Measurements from ENCODE around the gene GRM7.

Gene GRM7

GRCh38 chr3:6971933-6972332, 111.0 kb downstream of the GRM7 start:
- no peak for DNase-seq (ENCODE audit: low read depth in 2 of 2)

GRCh38 chr3:6985848-6986247, 124.9 kb downstream of the GRM7 start:
- DNase-seq (ENCODE audit: low read depth in 2 of 2): no peak

- DNase-seq (ENCODE audit: low read depth in 2 of 2): no peak
Measured at GRCh38 chr3:6989608-6990291, 128.8 kb downstream of the GRM7 start.

GRCh38 chr3:6994081-6994668, 133.3 kb downstream of the GRM7 start:
- DNase-seq (ENCODE audit: low read depth in 2 of 2): no peak

- no peak for DNase-seq (ENCODE audit: low read depth in 2 of 2)
Measured at GRCh38 chr3:7000501-7000900, 139.6 kb downstream of the GRM7 start.

- no peak for DNase-seq (ENCODE audit: low read depth in 2 of 2)
Measured at GRCh38 chr3:7001370-7001769, 140.5 kb downstream of the GRM7 start.

GRCh38 chr3:7015683-7016440, 154.9 kb downstream of the GRM7 start:
- DNase-seq (ENCODE audit: low read depth in 2 of 2): no peak

- no peak for DNase-seq (ENCODE audit: low read depth in 2 of 2)
Measured at GRCh38 chr3:7025581-7026300, 164.8 kb downstream of the GRM7 start.

GRCh38 chr3:7029562-7029961, 168.6 kb downstream of the GRM7 start:
- DNase-seq (ENCODE audit: low read depth in 2 of 2): no peak

- DNase-seq (ENCODE audit: low read depth in 2 of 2): no peak
Measured at GRCh38 chr3:7038394-7038793, 177.5 kb downstream of the GRM7 start.

GRCh38 chr3:7062714-7063113, 201.8 kb downstream of the GRM7 start:
- DNase-seq (ENCODE audit: low read depth in 2 of 2): no peak

GRCh38 chr3:7070461-7070860, 209.5 kb downstream of the GRM7 start:
- no peak for DNase-seq (ENCODE audit: low read depth in 2 of 2)

- DNase-seq (ENCODE audit: low read depth in 2 of 2): no peak
Measured at GRCh38 chr3:7074217-7074616, 213.3 kb downstream of the GRM7 start.

GRCh38 chr3:7075117-7075516, 214.2 kb downstream of the GRM7 start:
- DNase-seq (ENCODE audit: low read depth in 2 of 2): no peak

- DNase-seq (ENCODE audit: low read depth in 2 of 2): no peak
Measured at GRCh38 chr3:7075901-7076300, 215.0 kb downstream of the GRM7 start.

- no peak for DNase-seq (ENCODE audit: low read depth in 2 of 2)
Measured at GRCh38 chr3:7082244-7082643, 221.3 kb downstream of the GRM7 start.

- DNase-seq (ENCODE audit: low read depth in 2 of 2): no peak
Measured at GRCh38 chr3:7086417-7086816, 225.5 kb downstream of the GRM7 start.

- no peak for DNase-seq (ENCODE audit: low read depth in 2 of 2)
Measured at GRCh38 chr3:7095116-7095515, 234.2 kb downstream of the GRM7 start.

GRCh38 chr3:7100136-7100535, 239.2 kb downstream of the GRM7 start:
- DNase-seq (ENCODE audit: low read depth in 2 of 2): no peak

GRCh38 chr3:7106635-7107034, 245.7 kb downstream of the GRM7 start:
- no peak for DNase-seq (ENCODE audit: low read depth in 2 of 2)

- DNase-seq (ENCODE audit: low read depth in 2 of 2): no peak
Measured at GRCh38 chr3:7112523-7113056, 251.7 kb downstream of the GRM7 start.

- DNase-seq (ENCODE audit: low read depth in 2 of 2): no peak
Measured at GRCh38 chr3:7144697-7145308, 283.9 kb downstream of the GRM7 start.

Data from stimulated activated CD4-positive, alpha-beta T cell treated with anti-CD3 and anti-CD28 coated beads, Interleukin-12 subunit alpha, Interleukin-12 subunit beta, amount 100 ng/mL, for 24 hours (primary cell).